Superior temporal gyrus (tissue), 1 donor: ENCODE results near the gene IL9.

Experiments used
- DNase-seq: peaks from one replicate; pipeline ENCODE4 v3.0.0-alpha.2; 2016; ENCODE audit errors: extremely low spot score

Gene IL9

GRCh38 chr5:135895474-135896006 lies at the start of gene IL9:
TSS of gene IL9 (minus strand) at chr5:135895841. CDS start at chr5:135895816, 25 bp downstream.
- DNase-seq, result no peak

GRCh38 chr5:135944967-135945560 lies 49.4 kb upstream of the IL9 start:
- DNase-seq, result peak; percentile 91

- DNase-seq, result no peak
Measured at GRCh38 chr5:135944564-135944963, 48.9 kb upstream of the IL9 start.

- DNase-seq, result no peak
Measured at GRCh38 chr5:135942202-135942771, 46.6 kb upstream of the IL9 start.

GRCh38 chr5:135941711-135942110 lies 46.1 kb upstream of the IL9 start:
- no peak for DNase-seq

GRCh38 chr5:135937245-135937911 lies 41.7 kb upstream of the IL9 start:
- no peak for DNase-seq

GRCh38 chr5:135934939-135935338 lies 39.3 kb upstream of the IL9 start:
- no peak for DNase-seq

GRCh38 chr5:135930949-135931295 lies 35.3 kb upstream of the IL9 start:
- no peak for DNase-seq

GRCh38 chr5:135930029-135930948 lies 34.6 kb upstream of the IL9 start:
- DNase-seq, result no peak

GRCh38 chr5:135921388-135921787 lies 25.7 kb upstream of the IL9 start:
- DNase-seq, result peak; percentile 26

- DNase-seq, result no peak
Measured at GRCh38 chr5:135920199-135920598, 24.6 kb upstream of the IL9 start.

- no peak for DNase-seq
Measured at GRCh38 chr5:135916638-135917263, 21.1 kb upstream of the IL9 start.

- DNase-seq, result no peak
Measured at GRCh38 chr5:135915466-135916001, 19.9 kb upstream of the IL9 start.

- no peak for DNase-seq
Measured at GRCh38 chr5:135913713-135914626, 18.3 kb upstream of the IL9 start.

- DNase-seq, result no peak
Measured at GRCh38 chr5:135905144-135905543, 9.5 kb upstream of the IL9 start.

GRCh38 chr5:135901633-135902032 lies 6.0 kb upstream of the IL9 start:
- no peak for DNase-seq

- no peak for DNase-seq
Measured at GRCh38 chr5:135900276-135900675, 4.6 kb upstream of the IL9 start.

GRCh38 chr5:135898651-135899050 lies 3.0 kb upstream of the IL9 start:
- no peak for DNase-seq

- no peak for DNase-seq
Measured at GRCh38 chr5:135894789-135895188, 852 bp downstream of the IL9 start.

GRCh38 chr5:135894276-135894675 lies 1.4 kb downstream of the IL9 start:
- no peak for DNase-seq
